ENCODE measurements around the gene GLT8D2.

The GLT8D2 gene

GRCh38 chr12:103964805-103965204, 85.2 kb downstream of the GLT8D2 start:
- Histone ChIP-seq H3K36me3 (ENCODE audit: insufficient read depth, low read depth, low read length) (peaks cover 21% of the 10 kb centered on the region; the same call in 1 of the 2 replicates), H3K9me3 (ENCODE audit: insufficient read depth, low read depth, low read length) (no peaks in the 10 kb centered on the region), H3K27ac (ENCODE audit: low read length) (peak overlapping the region; percentile 89), H3K4me3 (ENCODE audit: low read length) (peak overlapping the region; percentile 93), H3K4me1 (ENCODE audit: insufficient read depth, low read length) (peaks cover 4% of the 10 kb centered on the region; the same call in 1 of the 2 replicates), H3K9ac (ENCODE audit: low read depth, low read length) (peak overlapping the region; percentile 100), H3K27me3 (ENCODE audit: insufficient read depth, low read length) (no peaks in the 10 kb centered on the region)

DNA sequence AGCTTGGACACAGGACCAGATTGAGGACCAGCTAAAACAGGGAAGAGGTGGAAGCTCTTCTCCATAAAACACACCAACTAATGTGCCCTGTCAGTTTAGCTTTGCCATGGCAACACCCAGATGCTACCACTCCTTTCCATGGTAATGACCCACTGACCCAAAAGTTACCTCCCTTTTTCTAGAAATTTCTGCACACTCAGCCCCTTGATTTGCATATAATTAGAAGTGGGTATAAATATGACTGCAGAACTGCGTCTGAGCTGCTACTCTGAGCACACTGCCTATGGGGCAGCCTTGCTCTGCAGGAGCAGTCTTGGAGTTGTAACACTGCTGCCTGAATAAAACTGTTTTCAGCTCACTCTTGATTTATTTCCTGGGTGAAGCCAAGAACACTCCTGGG, 87.5 kb downstream of the GLT8D2 start:
- no peaks in the 10 kb centered on the region for H3K27me3 ChIP-seq (ENCODE audit: insufficient read depth, low read length)
- H3K9ac ChIP-seq (ENCODE audit: low read depth, low read length) = no peak overlapping the region
- no peak overlapping the region for H3K4me3 ChIP-seq (ENCODE audit: low read length)
- no peaks in the 10 kb centered on the region for H3K9me3 ChIP-seq (ENCODE audit: insufficient read depth, low read depth, low read length)
- no peak overlapping the region for H3K27ac ChIP-seq (ENCODE audit: low read length)
- H3K4me1 ChIP-seq (ENCODE audit: insufficient read depth, low read length) = peaks cover 4% of the 10 kb centered on the region; the same call in 1 of the 2 replicates
- no peaks in the 10 kb centered on the region for H3K36me3 ChIP-seq (ENCODE audit: insufficient read depth, low read depth, low read length)

GRCh38 chr12:103960616-103961227, 89.3 kb downstream of the GLT8D2 start:
- H3K27ac ChIP-seq (ENCODE audit: low read length) = no peak overlapping the region
- H3K4me1 ChIP-seq (ENCODE audit: insufficient read depth, low read length) = peaks cover 4% of the 10 kb centered on the region; the same call in 1 of the 2 replicates
- no peak overlapping the region for H3K4me3 ChIP-seq (ENCODE audit: low read length)

GRCh38 chr12:103958621-103959020, 91.4 kb downstream of the GLT8D2 start:
- Histone ChIP-seq H3K27me3 (ENCODE audit: insufficient read depth, low read length) (no peaks in the 10 kb centered on the region), H3K9me3 (ENCODE audit: insufficient read depth, low read depth, low read length) (no peaks in the 10 kb centered on the region), H3K27ac (ENCODE audit: low read length) (no peak overlapping the region), H3K4me1 (ENCODE audit: insufficient read depth, low read length) (no peaks in the 10 kb centered on the region), H3K36me3 (ENCODE audit: insufficient read depth, low read depth, low read length) (peaks cover 14% of the 10 kb centered on the region), H3K9ac (ENCODE audit: low read depth, low read length) (no peak overlapping the region), H3K4me3 (ENCODE audit: low read length) (no peak overlapping the region)

More at GRCh38 chr12:103960616-103961227, 89.3 kb downstream of the GLT8D2 start:
- no peak overlapping the region for H3K9ac ChIP-seq (ENCODE audit: low read depth, low read length)
- no peaks in the 10 kb centered on the region for H3K36me3 ChIP-seq (ENCODE audit: insufficient read depth, low read depth, low read length)
- no peaks in the 10 kb centered on the region for H3K27me3 ChIP-seq (ENCODE audit: insufficient read depth, low read length)
- H3K9me3 ChIP-seq (ENCODE audit: insufficient read depth, low read depth, low read length) = no peaks in the 10 kb centered on the region

GRCh38 chr12:103957865-103958388, 92.1 kb downstream of the GLT8D2 start:
- H3K36me3 ChIP-seq (ENCODE audit: insufficient read depth, low read depth, low read length) = peaks cover 21% of the 10 kb centered on the region
- H3K4me1 ChIP-seq (ENCODE audit: insufficient read depth, low read length) = no peaks in the 10 kb centered on the region
- no peaks in the 10 kb centered on the region for H3K27me3 ChIP-seq (ENCODE audit: insufficient read depth, low read length)
- no peaks in the 10 kb centered on the region for H3K9me3 ChIP-seq (ENCODE audit: insufficient read depth, low read depth, low read length)
- peak overlapping the region; percentile 99; the same call in 1 of the 2 replicates for H3K4me3 ChIP-seq (ENCODE audit: low read length)
- peak overlapping the region; percentile 97; the same call in 1 of the 2 replicates for H3K9ac ChIP-seq (ENCODE audit: low read depth, low read length)
- no peak overlapping the region for H3K27ac ChIP-seq (ENCODE audit: low read length)

- peak overlapping the region; percentile 99 for H3K4me3 ChIP-seq (ENCODE audit: low read length)
- H3K36me3 ChIP-seq (ENCODE audit: insufficient read depth, low read depth, low read length) = peaks cover 34% of the 10 kb centered on the region
- H3K27me3 ChIP-seq (ENCODE audit: insufficient read depth, low read length) = no peaks in the 10 kb centered on the region
- H3K27ac ChIP-seq (ENCODE audit: low read length) = peak overlapping the region; percentile 75
- peak overlapping the region; percentile 97 for H3K9ac ChIP-seq (ENCODE audit: low read depth, low read length)
- no peaks in the 10 kb centered on the region for H3K9me3 ChIP-seq (ENCODE audit: insufficient read depth, low read depth, low read length)
- H3K4me1 ChIP-seq (ENCODE audit: insufficient read depth, low read length) = no peaks in the 10 kb centered on the region
These were observed 93.4 kb downstream of the GLT8D2 start for GRCh38 chr12:103956509-103957027.

GRCh38 chr12:103955811-103956508, 94.0 kb downstream of the GLT8D2 start:
- Histone ChIP-seq H3K36me3 (ENCODE audit: insufficient read depth, low read depth, low read length) (peaks cover 40% of the 10 kb centered on the region), H3K4me3 (ENCODE audit: low read length) (peak overlapping the region; percentile 99), H3K27me3 (ENCODE audit: insufficient read depth, low read length) (no peaks in the 10 kb centered on the region), H3K9me3 (ENCODE audit: insufficient read depth, low read depth, low read length) (no peaks in the 10 kb centered on the region), H3K4me1 (ENCODE audit: insufficient read depth, low read length) (no peaks in the 10 kb centered on the region), H3K27ac (ENCODE audit: low read length) (peak overlapping the region; percentile 75), H3K9ac (ENCODE audit: low read depth, low read length) (peak overlapping the region; percentile 97)

DNA sequence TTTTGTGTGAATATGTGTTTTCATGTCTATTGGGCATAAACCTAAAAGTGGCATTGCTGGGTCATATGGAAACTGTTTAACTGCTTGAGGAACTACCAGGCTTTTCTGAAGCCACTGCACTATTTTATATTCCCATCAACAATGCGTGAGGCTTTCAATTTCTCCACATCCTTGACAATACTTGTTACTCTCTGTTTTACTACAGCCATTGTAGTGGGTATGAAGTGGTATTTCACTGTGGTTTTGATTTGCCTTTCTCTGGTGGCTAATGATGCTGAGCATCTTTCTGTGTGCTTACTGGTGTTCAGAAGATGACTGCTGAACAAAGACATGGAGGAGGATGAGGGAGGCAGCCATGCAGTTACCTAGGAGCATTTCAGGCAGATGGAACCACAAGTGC, 97.5 kb downstream of the GLT8D2 start:
- Histone ChIP-seq H3K4me1 (ENCODE audit: insufficient read depth, low read length) (no peaks in the 10 kb centered on the region), H3K9ac (ENCODE audit: low read depth, low read length) (no peak overlapping the region), H3K9me3 (ENCODE audit: insufficient read depth, low read depth, low read length) (no peaks in the 10 kb centered on the region), H3K27me3 (ENCODE audit: insufficient read depth, low read length) (no peaks in the 10 kb centered on the region), H3K4me3 (ENCODE audit: low read length) (no peak overlapping the region), H3K27ac (ENCODE audit: low read length) (no peak overlapping the region), H3K36me3 (ENCODE audit: insufficient read depth, low read depth, low read length) (peaks cover 75% of the 10 kb centered on the region)

DNA sequence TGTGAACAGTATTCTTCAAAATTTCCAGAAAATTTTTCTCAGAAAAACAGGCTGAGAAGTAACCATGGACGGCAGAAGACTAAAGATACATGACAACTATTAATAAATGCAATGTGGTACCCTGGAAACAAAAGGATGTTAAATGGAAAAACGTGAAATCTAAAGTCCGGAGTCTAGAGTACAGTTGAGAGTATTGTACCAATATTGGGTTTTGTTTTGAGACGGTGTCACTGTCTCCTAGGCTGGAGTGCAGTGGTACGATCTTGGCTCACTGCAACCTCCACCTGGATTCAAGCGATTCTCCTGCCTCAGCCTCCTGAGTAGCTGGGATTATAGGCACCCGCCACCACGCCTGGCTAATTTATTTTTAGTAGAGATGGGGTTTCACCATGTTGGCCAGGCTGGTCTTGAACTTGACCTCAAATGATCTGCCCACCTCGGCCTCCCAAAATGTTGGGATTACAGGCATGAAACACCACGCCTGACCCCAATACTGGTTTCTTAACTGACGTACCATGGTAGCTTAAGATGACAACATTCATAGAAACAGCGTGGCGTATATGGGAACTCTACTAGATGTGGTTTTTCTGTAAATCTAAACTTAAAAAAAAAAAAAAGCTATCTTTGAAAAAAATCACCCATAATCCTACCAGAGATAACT, 101.1 kb downstream of the GLT8D2 start:
- no peaks in the 10 kb centered on the region for H3K4me1 ChIP-seq (ENCODE audit: insufficient read depth, low read length)
- H3K36me3 ChIP-seq (ENCODE audit: insufficient read depth, low read depth, low read length) = peaks cover 100% of the 10 kb centered on the region
- no peaks in the 10 kb centered on the region for H3K9me3 ChIP-seq (ENCODE audit: insufficient read depth, low read depth, low read length)
- H3K27me3 ChIP-seq (ENCODE audit: insufficient read depth, low read length) = no peaks in the 10 kb centered on the region
- no peak overlapping the region for H3K27ac ChIP-seq (ENCODE audit: low read length)
- no peak overlapping the region for H3K9ac ChIP-seq (ENCODE audit: low read depth, low read length)
- H3K4me3 ChIP-seq (ENCODE audit: low read length) = no peak overlapping the region

DNA sequence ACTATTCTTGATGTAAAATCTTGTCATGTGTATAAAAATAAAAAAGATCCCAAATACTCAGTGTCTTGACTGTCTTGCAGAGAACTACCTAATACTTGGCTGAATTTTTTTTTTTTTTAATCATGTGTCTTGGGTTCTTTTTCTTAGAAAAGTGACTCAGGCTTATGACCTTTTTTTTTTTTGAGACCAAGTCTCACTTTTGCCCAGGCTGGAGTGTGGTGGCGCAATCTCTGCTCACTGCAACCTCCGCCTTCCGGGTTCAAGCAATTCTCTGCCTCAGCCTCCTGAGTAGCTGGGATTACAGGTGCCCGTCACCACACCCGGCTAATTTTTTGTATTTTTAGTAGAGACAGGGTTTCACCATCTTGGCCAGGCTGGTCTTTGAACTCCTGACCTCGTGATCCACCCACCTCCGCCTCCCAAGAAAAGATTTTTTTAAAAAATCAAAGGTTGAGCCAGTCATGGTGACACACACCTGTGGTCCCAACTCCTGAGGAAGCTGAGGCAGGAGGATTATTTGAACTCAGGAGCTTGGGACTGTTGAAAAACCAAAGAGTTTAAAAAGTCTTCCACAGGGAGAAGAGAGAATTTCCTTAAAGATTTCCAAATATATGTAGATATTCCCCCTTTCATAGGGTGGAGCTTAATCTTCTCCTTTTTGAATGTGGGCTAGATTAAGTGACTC, 102.0 kb downstream of the GLT8D2 start:
- Histone ChIP-seq H3K36me3 (ENCODE audit: insufficient read depth, low read depth, low read length) (peaks cover 100% of the 10 kb centered on the region), H3K4me1 (ENCODE audit: insufficient read depth, low read length) (no peaks in the 10 kb centered on the region), H3K27me3 (ENCODE audit: insufficient read depth, low read length) (no peaks in the 10 kb centered on the region), H3K9me3 (ENCODE audit: insufficient read depth, low read depth, low read length) (no peaks in the 10 kb centered on the region), H3K9ac (ENCODE audit: low read depth, low read length) (no peak overlapping the region), H3K4me3 (ENCODE audit: low read length) (no peak overlapping the region), H3K27ac (ENCODE audit: low read length) (no peak overlapping the region)

GRCh38 chr12:103944964-103945363, 105.0 kb downstream of the GLT8D2 start:
- peaks cover 100% of the 10 kb centered on the region for H3K36me3 ChIP-seq (ENCODE audit: insufficient read depth, low read depth, low read length)
- no peaks in the 10 kb centered on the region for H3K4me1 ChIP-seq (ENCODE audit: insufficient read depth, low read length)
- H3K27me3 ChIP-seq (ENCODE audit: insufficient read depth, low read length) = no peaks in the 10 kb centered on the region
- no peak overlapping the region for H3K27ac ChIP-seq (ENCODE audit: low read length)
- no peaks in the 10 kb centered on the region for H3K9me3 ChIP-seq (ENCODE audit: insufficient read depth, low read depth, low read length)
- no peak overlapping the region for H3K4me3 ChIP-seq (ENCODE audit: low read length)
- no peak overlapping the region for H3K9ac ChIP-seq (ENCODE audit: low read depth, low read length)

Measured in iPS-20b (cell line).